GM19468 (cell line): ENCODE results near the gene MED16.

Source experiments
- ATAC-seq: cut with Tn5 transposase; IDR thresholded peaks from one replicate; pipeline ENCODE4 v1.9.1; 2021; ENCODE audit warnings: mild to moderate bottlenecking, moderate library complexity, moderate number of reproducible peaks; ENCODE audit not compliant: unreplicated experiment; ENCODE audit errors: extremely low read depth

MED16 gene

DNA sequence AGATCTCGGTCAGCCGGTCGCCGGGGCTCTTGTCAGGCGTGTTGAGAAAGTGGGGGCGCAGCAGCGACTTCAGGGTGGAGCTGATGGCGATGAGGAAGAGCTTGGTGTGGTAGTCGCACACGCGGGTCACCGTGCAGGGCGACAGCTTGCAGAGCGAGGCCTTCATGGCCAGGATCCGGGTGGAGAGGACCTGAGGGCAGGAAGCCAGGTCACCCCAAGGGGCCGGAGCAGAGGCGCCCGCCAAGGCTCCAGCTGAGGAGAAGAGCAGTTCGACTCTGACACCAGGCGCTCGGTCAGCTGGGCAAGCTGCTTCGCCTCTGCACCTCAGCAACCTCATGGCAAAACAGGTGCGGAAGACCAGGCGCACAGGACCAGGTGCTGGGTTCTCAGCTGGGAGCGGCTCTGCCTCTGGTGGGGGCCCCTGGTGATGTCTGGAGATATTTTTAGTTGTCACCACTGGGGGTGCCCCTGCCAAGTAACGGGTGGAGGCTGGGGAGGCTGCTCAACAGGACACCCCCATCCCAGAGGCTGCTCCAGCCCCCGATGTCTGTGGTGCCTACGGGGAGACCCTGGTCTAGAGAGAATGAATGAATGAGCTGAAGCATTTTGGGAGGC lies 17.6 kb downstream of the MED16 start:
- ATAC-seq = no peak

DNA sequence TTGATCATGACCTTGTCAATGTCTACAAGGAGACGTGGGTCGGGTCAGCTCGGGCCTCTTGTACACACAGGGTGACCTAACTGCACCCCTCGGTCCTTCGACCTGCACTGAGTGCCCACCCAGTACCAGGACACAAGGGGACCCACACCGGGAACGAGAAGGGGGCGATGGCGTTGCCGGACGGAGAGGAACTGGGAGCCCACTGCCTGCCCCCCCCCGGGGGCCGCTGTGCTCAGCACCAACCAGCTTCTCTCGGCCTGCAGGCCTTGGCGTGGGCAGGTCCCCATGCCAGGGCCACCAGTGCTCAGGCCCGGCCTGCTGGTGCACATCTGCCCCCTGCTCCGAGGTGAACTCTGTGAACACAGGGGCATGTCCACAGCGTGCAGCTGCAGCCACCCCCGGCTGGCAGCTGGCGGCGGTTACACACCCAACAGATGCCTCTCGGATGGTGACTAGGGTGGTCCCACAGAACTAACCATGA lies 19.4 kb downstream of the MED16 start:
- no peak for ATAC-seq

DNA sequence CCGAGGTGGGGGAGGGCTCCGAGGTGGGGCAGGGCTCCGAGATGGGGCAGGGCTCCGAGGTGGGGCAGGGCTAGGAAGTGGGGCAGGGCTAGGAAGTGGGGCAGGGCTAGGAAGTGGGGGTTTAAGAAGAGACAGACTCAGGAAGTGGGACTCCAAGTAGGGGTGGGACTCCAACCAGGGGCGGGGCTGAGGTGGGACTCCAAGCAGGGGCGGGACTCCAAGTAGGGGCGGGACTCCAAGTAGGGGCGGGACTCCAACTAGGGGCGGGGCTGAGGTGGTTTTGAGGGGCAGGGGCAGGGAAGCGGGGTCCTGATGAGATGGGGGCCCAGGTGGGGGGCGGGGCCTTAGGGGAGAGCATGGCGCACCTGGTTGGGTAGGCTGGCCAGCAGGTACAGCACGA lies 19.9 kb downstream of the MED16 start:
- ATAC-seq = no peak

DNA sequence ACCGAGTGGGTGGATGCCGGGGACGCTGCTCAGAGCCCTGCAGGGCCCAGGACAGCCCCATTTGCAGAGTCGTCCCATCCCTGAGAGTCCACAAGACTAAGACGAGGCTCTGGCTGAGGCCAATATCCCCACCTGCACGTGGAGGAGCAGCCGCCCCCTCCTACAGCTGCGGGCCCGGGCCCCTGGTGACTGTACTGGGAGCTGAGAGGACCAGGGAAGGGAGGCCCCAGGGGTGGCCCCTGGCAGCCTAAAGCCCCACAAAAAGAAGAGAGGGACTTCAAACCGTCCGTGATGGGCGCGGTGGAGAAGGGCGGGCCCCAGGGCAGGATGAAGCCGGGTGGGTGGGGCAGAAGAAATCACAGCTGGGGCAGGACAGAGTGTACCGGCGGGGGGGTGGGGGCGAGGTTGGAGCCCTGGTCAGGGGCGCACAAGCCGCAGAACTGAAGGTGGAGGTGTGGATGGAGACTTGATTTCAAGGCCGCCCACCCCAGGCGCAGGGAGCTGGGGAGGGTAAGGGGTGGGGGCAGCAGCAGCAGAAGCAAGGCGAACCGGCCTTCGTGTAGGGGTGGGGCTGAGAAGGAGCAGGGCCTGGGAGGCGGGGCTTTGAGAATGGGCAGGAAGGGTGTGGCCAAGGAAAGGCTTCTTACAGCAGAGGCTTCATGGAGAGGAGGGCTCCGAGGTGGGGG lies 20.6 kb downstream of the MED16 start:
- no peak for ATAC-seq

DNA sequence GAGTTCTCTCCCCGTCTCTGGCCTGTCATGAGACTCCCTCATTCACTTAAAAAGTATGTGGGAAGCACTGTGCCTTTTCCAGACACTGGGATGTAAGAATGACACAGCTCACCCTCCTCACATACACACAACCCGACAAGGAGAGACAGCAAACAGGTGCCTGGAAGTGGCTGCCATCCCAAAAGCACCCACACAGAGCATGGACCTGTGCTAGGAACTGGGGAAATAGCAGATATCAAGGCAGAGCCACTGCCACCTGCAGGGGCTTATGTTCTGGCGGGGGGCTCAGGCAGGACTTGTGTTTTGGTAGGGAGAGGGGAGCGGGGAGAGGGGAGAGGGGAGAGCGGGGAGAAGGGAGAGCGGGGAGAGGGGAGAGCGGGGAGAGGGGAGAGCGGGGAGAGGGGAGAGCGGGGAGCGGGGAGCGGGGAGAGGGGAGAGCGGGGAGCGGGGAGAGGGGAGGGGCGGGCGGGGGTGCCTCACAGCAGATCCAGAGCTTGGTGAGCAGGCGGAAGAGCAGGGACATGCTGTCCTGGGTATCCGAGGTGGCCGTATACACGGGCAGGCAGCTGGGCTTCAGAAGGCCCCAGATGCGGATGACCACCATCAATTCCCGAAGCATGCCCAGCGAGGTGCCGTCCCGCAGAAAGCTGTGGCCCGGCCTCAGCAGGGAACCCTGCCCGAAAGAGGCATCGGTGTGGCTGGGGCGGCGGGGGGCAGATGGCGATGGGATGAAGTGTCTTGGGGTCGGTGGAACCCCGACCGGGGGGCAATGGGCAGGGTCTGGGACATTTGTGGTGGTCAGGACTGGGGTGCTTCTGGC lies 21.3 kb downstream of the MED16 start:
- no peak for ATAC-seq

DNA sequence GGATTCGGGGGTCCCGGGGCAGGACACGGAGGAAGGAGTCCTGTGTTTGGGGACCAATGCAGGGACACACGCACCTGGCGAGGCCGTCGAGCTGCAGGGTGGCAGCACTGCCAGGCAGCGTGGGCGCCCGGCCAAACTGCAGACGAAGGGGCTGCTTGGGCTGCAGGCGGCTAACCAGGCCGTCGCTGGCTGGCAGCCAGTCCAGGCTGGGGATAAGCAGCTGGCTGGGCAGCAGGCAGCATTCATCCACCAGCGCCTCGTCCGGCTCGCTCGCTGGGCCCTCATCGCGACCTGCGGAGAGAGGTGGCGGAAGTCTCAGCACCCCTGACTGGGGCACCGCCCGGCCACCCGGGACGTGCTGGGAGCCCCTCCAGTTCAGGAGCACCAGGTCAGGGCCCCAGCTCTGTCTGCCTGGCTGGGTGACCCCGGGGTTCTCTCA lies 22.0 kb downstream of the MED16 start:
- ATAC-seq = no peak

DNA sequence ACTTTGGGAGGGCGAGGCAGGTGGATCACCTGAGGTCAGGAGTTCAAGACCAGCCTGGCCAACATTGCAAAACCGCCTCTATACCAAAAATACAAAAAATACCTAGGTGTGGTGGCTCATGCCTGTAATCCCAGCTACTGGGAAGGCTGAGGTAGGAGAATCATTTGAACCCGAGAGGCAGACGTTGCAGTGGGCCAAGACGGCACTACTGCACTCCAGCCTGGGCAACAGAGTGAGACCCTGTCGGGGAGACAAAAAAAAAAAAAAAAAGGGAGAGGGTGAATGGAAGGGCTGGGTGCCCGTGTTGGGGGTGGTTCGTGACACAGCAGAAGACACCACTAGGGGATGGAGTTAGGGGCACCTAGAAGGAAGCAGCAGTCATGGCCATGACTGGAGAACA lies 22.7 kb downstream of the MED16 start:
- ATAC-seq = no peak

DNA sequence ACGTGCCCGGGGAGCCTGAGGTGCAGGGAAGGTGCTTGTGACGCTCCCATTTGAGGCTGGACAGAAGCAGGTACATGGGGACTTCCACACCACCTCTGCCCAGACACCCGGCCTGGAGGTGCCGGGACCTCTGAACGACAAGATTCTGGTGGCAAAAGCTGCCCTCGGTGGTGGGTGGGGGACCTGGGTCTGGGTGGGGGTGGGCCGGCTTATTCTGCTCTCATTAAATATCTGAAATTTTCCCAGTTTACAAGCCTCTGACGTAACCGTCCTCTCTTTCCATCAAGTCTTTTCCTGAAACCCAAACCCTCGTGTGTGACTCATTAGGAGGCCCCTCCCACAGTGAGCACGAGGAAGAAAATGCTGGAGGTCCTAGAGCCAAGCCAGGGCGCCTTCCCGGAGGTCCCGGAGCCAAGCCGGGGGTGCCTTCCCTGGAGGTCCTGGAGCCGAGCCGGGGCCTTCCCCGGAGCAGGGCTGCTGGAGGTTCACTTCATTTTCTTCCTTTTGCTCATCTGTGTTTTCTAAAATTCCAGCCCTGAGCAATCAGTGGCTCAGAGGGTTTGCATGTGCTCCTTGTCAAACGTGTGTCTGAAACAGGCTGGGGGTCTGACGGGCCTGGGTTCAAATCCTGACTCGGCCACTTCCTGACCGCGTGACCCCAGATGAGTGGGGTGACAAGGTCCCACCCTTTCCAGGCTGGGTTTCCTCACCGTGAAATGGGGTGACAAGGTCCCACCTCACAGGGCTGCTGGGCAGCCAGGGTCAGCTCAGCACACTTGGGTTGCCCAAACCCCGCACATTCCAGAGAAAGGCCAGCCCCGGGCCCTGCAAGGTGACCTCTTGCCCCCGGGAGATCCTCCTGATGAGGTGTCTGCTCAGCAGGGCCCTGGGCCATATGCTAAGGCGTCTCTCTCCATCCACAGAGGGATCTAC lies 23.5 kb downstream of the MED16 start:
- no peak for ATAC-seq

DNA sequence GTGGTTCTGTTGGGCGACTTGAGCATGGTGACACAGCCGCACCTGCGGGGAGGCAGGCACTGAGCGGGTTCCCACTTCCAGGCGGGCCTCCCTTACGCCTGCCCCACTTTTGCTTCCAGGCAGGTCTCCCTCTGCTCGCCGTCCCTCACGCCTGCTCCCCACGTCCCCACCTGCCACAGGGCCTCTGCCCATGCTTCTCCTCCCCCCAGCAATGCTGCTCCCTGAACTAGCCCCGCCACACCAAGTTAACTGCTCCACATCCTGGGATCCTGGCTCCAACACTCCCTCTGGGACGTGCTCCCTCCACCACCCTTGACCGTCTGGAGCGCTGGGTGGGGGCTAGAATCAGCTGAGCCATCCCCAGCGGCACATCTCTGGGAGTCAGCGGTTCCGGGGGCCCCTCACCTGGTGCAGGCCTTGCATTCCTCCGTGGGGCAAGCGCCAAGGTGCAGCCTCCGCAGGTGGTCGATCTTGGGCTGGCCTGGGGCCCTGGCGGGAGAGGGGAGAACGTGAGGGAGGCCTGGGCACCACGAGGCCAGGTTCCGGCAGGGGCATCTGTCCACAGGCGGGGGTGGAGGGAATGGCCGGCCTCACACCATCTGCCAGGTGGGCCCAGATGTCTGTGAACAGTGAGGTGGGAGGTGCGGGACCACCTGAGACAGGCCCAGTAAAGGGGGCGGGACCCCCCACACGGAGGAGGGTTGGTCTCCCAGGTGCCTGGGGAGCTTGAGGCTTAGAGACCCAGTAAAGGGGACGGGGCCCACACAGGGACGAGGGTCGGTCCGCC lies 24.3 kb downstream of the MED16 start:
- ATAC-seq = no peak

DNA sequence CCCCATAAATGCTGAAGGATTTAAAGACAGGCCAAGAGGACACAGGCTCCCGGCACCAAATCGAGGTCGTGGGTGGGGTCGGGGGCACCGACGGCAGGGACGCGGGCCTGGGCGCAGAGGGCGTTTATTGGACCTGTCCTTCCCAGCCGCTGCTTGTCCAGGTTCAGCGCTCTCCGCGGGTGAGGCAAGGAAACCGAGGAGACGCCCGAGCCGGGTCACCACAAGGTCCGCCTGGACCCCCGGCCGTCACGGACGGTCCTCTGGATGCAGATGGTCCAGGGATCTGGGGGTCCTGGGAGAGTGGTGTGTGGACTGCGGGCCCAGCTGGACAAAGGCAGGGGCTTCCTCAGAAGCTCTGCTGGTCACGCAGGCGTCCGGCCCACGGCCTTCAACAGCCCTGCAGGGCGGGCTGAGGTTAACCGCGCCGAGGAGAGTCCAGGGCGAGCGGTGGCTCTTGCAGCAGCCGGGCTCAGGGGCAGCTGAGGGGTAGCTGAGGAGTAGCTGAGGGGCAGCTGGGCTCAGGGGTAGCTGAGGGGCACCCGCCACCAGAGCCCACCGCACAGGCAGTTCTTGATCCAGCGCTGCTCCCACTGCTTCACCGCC lies 25.0 kb downstream of the MED16 start:
- no peak for ATAC-seq

DNA sequence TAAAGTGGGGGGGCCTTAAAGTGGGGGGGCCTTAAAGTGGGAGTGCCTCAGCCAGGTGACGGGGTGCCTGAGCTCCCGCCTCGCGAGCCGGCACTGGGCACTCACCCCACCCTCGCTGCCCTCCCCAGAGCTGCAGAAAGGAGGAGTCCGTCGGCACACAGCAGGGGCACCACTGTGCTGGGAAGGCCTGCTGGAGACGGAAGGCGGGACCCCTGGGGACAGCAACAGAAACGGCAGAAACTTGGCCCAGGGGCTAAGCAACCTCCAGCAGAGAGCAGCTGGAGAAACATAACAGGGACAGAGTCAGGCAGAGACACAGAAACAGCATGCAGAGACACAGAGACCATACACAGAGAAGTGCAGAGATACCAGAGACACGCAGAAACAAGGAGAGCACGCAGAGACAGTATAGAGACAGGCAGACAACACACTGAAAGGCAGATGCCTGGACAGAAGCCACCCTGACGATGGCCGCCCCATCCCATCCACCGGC lies 25.6 kb downstream of the MED16 start:
- ATAC-seq = no peak

DNA sequence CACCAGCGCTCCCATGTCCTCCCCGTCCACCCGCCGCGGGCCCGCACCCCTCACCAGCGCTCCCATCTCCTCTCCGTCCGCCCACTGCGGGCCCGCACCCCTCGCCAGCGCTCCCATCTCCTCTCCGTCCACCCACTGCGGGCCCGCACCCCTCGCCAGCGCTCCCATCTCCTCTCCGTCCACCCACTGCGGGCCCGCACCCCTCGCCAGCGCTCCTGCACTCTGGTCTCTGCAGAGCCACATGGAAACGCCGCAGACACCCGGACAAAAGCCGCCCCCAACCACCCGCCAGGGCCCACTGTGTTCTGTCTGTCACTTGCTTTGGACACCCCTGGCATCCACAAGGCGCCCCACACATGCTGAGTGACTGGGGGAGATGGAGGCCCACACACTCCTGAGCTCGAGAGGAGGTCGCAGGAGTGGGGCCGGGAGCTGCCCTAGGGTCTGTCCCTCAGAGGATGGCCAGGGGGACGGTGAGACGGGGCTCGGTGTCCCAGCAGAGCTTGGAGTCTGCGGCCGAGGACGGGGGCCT lies 26.2 kb downstream of the MED16 start:
- ATAC-seq = no peak

DNA sequence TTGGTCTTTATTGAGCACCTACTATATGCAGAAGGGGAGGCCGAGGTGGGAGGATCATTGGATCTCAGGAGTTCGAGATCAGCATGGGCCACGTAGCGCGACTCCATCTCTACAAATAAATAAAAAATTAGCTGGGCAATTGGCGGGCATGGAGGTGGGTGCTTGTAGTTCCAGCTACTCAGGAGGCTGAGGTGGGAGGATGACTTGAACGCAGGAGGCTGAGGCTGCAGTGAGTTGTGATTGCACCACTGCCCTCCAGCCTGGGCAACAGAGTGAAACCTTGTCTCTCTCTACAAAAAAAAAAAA lies 29.7 kb downstream of the MED16 start:
- no peak for ATAC-seq

DNA sequence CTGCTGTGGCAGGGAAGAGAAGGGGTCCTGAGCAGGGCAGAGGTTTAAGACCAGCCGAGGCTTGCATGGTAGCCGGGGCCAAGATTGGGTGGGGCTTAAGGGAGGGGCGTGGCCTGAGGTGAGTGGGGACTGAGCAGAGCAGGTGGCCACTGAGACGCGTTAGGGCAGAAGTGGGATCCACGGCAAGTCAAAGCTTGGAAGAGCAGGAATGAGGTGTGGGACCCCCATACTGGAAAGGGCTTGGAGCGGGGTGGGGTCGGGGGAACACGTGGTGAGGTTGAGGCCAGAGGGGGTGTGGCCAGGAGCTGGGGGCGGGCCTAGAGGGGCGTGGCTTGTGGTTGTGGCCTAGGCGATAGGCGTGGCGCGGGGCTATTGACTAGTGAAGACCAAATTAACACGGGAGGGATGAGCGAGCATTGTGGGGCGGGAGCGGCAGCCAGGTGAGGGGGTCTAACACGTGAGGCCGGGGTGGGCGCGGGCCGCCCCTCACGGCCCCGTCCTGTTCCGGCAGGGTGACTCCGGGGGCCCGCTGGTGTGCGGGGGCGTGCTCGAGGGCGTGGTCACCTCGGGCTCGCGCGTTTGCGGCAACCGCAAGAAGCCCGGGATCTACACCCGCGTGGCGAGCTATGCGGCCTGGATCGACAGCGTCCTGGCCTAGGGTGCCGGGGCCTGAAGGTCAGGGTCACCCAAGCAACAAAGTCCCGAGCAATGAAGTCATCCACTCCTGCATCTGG lies 30.2 kb downstream of the MED16 start:
- ATAC-seq = no peak

DNA sequence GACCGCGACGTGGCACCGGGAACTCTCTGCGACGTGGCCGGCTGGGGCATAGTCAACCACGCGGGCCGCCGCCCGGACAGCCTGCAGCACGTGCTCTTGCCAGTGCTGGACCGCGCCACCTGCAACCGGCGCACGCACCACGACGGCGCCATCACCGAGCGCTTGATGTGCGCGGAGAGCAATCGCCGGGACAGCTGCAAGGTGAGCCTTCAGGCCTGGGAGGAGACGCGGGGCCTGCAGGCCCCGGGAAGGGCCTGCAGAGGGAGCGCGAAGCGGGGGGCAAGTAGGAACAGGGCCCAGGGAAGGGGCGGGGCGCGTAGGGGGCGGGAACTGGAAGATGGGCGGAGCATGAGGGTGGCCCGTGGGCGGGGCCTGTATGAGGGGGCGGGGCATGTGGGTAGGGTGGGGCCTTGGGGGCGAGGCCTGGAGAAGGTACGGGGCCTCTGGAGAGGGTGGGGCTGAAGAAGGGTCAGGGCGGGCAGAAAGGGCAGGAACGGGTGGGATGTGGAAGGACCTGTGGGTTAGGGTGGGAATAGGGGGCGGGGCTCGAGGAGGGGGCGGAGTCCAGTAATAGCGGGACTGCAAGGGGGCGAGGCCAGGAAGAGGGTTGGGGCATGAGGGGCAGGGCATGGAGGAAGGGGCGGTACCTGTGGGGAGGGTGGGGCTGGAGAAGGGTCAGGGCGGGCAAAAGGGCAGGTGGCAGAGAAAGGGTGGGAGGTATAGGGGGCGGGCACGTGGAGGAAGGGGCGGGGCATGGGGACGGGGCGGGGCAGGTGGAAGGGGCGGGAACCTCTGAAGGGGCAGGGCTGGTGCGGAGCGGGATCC lies 31.0 kb downstream of the MED16 start:
- no peak for ATAC-seq

DNA sequence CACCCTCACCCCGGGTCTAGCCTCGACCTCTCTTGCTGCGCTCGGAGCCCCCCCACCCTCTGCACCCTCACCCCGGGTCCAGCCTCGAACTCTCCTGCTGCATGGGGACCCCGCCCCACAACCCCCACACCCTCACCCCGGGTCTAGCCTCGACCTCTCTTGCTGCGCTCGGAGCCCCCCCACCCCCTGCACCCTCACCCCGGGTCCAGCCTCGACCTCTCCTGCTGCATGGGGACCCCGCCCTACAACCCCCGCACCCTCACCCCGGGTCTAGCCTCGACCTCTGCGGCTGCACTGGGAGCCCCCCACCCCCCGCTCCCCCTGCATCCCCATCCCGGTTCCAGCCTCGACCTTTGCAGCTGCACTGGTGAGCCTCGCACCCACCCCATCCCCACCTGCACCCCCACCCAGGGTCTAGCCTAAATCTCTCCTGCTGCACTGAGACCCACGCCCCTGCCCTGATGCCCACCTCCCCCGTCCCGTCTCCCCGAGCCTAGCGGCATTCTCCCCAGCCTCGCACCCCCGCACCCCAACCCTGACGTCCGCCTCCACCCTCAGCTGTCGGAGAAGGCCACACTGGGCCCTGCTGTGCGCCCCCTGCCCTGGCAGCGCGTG lies 31.7 kb downstream of the MED16 start:
- ATAC-seq = no peak
